GM13977 (cell line): ENCODE results near the gene IL1R2.

Source experiments
- DNase-seq: peaks from one replicate; pipeline ENCODE4 v3.0.0; 2012; ENCODE audit warnings: low spot score
- CTCF ChIP-seq: IDR thresholded peaks from 2 replicates; pipeline ENCODE4 v1.5.1; 2012; ENCODE audit warnings: mild to moderate bottlenecking, control low read depth; ENCODE audit not compliant: insufficient read depth; ENCODE audit errors: extremely low read depth, missing control alignments
- in situ Hi-C: fragments of 300-500 bp; cut with MboI; formaldehyde crosslinking; loops from one replicate; pipeline ENCODE4 v1.12.0; 2022; ENCODE audit warnings: low sequenced_read_pairs, low pct_unique_long_range_greater_than_20kb, mixed read lengths, inconsistent platforms; ENCODE audit not compliant: unreplicated experiment

IL1R2 gene

GRCh38 chr2:101972621-101973434 is 18.9 kb upstream of the IL1R2 start:
- TF ChIP-seq CTCF, result no peak
- in situ Hi-C loops, result no loop called here
- DNase-seq, result no peak

GRCh38 chr2:101974663-101975062 is 17.1 kb upstream of the IL1R2 start:
- in situ Hi-C loops, result no loop called here
- TF ChIP-seq CTCF, result no peak
- DNase-seq, result no peak

- in situ Hi-C loops, result no loop called here
- no peak for TF ChIP-seq CTCF
- DNase-seq, result no peak
Observed at GRCh38 chr2:101975171-101975870, 16.4 kb upstream of the IL1R2 start.

- DNase-seq, result no peak
- TF ChIP-seq CTCF, result no peak
- in situ Hi-C loops, result no loop called here
Observed at GRCh38 chr2:101976891-101977290, 14.9 kb upstream of the IL1R2 start.

GRCh38 chr2:101980368-101980767 is 11.4 kb upstream of the IL1R2 start:
- in situ Hi-C loops, result no loop called here
- no peak for TF ChIP-seq CTCF
- DNase-seq, result no peak

- no peak for DNase-seq
- no peak for TF ChIP-seq CTCF
- in situ Hi-C loops, result no loop called here
Observed at GRCh38 chr2:101981066-101981465, 10.7 kb upstream of the IL1R2 start.
